ENCODE results near the gene IDUA.

The IDUA gene

GRCh38 chr4:991451-992296, 4.8 kb downstream of the IDUA start:
- H3K4me3 ChIP-seq (ENCODE audit: low read depth, low read length): no peak overlapping the region
- no peak for TF ChIP-seq CTCF (IDR thresholded peaks at IDR 0.05; ENCODE audit: borderline replicate concordance, insufficient read depth, low read depth, low read length)

GRCh38 chr4:992297-993110, 5.7 kb downstream of the IDUA start:
- no peak for TF ChIP-seq CTCF (IDR thresholded peaks at IDR 0.05; ENCODE audit: borderline replicate concordance, insufficient read depth, low read depth, low read length)
- H3K4me3 ChIP-seq (ENCODE audit: low read depth, low read length): no peak overlapping the region

GRCh38 chr4:993111-994029, 6.5 kb downstream of the IDUA start, which contains the start of gene SLC26A1:
Gene SLC26A1 (minus strand): TSS chr4:993404. CDS start chr4:991703, 1,701 bp downstream.
- TF ChIP-seq CTCF (IDR thresholded peaks at IDR 0.05; ENCODE audit: borderline replicate concordance, insufficient read depth, low read depth, low read length): no peak
- H3K4me3 ChIP-seq (ENCODE audit: low read depth, low read length): no peak within 1 kb of the TSS

- no peak overlapping the region for H3K4me3 ChIP-seq (ENCODE audit: low read depth, low read length)
- TF ChIP-seq CTCF (IDR thresholded peaks at IDR 0.05; ENCODE audit: borderline replicate concordance, insufficient read depth, low read depth, low read length): no peak
Observed at GRCh38 chr4:995311-996026, 8.6 kb downstream of the IDUA start.

- no peak for TF ChIP-seq CTCF (IDR thresholded peaks at IDR 0.05; ENCODE audit: borderline replicate concordance, insufficient read depth, low read depth, low read length)
- H3K4me3 ChIP-seq (ENCODE audit: low read depth, low read length): no peak overlapping the region
Observed at GRCh38 chr4:996030-996996, 9.5 kb downstream of the IDUA start.
